Stimulated activated naive CD8-positive, alpha-beta T cell treated with anti-CD3 and anti-CD28 coated beads, Interleukin-15, Interleukin-2, amounts not matched to agents 100 U/mL and 50 U/mL, for 24 hours (primary cell): Measurements from ENCODE around the gene TRIM62.
A peak's percentile ranks its signal among the peaks of the same experiment; 100 is the strongest.
"Not testable (repeated sequence)": the region's sequence is repeated elsewhere in the genome, so short reads cannot be mapped to it uniquely, and the experiment has no call there.

ENCODE experiments used
- ATAC-seq: fragments of 150-1000 bp; cut with Tn5 transposase; one replicate; pipeline ENCODE4 v1.10.0; 2021
- DNase-seq: peaks from one replicate; pipeline ENCODE4 v3.0.0; 2021

The TRIM62 gene

DNA sequence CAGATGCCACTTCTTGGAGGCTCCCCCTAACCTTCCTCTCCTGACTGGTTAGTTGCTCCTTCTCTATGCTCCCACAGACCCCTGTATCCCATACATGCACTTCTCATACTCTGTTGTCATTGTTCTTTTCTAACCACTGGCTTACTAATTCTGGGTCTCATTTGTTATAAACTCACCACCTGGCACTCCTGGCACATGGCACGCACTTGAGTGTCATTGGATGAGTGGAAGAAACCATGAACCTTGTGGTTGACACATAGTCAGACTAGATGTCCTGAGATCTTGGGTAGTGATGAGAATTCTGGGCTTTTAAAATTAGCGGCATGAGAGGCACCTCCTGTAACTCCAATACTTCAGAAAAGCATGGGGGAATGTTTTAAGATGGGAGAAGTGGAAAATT is 49.3 kb downstream of the TRIM62 start:
- DNase-seq (no peak), ATAC-seq (peak; percentile 19)

DNA sequence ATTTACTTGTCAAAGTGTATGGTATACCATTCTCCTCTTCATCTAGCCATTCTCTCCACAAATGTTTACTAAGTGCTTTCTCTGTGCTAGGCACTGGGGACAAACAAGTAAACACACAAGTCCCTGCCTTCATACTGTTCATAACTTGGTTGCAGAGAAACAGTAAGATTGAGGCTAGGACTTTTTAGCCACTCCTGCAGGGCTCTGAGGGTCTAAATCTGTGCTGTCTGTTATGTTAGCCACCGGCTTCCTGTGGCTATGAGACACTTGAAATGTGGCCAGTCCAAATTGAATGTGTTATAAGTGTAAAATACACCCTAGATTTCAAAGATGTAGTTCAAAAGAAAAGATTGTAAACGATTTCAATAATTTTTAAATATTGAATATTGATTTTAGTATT is 50.7 kb downstream of the TRIM62 start:
- ATAC-seq: no peak
- DNase-seq: no peak

DNA sequence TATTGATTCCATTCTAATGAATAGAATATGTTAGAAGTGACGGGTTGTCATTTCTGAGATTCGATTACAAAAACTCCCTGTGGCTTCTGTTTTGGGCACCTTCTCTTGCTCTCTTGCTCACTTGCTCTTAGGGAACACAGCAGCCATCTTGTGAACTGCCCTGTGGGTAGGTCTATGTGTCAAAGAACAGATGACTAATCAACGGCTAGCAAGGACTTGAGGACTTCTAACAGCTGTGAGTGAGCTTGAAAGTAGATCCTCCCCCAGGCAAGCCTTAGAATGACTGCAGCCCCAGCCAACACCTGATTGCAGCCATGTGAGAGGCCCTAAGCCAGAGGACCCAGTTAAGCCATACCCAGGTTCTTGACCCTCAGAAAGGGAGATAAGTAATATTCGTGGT is 51.5 kb downstream of the TRIM62 start:
- ATAC-seq (peak; percentile 20), DNase-seq (peak; percentile 35)

DNA sequence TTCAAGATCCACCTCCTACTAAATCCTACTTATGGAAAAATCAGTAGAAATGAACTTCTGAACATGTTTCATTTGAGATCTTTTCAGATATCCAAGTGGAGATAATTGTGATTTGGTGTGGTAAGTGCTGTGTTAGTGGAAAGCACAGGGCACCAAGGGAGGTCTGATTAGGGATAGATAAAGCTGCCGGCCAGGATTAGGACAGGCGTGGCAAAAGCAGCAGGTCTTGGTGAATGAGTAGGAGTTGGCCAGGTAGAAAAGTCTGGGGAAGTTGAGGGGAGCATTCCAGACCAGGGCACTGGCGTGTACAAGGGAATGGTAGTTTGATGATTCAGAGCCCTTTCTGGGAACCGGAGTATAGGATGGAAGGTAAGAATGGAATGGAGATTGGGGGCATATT is 53.1 kb downstream of the TRIM62 start:
- ATAC-seq (no peak), DNase-seq (no peak)

DNA sequence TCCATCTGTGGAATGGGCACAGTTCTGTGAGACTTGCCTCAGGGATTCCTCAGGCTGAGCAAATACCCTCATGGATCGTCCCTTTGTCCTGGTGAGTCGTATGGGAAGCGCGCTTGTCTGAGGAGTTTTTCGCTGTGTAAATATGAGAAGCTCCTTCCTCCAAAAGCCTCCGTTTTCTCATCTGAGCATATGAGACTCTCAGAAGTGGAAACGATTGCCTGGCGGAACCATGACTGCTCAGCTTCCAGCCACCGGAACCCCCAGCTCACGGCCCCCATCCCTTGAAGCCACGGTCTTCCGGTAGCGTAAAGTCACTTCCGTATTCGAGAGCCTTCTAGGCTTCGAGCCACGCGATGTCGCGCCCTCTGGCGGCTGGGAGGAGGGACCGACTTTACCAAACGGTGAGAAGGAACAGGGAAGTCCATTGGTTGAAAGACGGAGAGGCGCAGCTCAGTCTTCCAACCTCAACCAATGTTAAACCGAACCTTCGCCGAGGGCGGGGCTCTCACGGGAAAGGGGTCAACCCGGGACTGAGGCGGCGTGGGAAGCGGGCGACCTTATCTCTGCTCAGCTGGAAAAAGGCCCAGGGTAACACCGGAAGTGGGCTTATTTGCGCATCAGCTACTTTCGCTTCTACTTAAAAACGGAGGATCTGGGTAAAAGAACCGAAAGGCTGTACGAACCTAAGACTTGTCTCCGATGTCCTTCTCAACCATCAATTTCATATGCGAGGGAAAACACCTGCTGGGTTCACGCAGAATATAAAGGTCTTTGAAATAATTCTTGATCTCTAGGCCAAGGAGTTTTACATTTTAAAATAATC is 54.6 kb downstream of the TRIM62 start:
- peak; percentile 98 for ATAC-seq
- peak; percentile 99 for DNase-seq

DNA sequence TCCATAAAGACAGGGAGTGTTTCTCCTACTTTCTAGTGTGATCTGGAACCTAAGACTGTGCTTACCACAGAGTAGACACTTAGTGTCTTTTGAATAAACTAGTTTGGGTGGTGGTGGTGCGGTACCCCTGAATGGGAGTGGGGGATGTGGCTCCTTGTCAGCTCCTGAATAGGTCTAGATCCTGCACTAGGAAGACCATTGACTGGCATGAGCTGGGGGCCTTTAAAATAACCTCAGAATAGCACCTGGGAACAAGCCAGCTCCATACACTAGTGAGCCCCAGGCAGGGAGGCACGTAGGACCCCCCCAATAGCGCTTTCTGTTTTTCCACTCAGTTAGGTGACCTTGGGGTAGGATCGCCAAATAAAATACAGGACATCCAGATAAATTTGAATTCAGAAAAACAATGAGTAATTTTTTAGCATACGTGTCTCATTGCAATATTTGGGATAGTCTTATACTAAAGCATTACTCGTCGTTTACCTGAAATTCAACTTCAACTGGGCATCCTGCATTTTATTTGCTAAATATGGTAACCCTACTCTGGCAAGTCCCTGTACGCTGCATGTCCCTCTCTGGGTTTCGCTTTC is 55.3 kb downstream of the TRIM62 start:
- DNase-seq (no peak), ATAC-seq (no peak)

DNA sequence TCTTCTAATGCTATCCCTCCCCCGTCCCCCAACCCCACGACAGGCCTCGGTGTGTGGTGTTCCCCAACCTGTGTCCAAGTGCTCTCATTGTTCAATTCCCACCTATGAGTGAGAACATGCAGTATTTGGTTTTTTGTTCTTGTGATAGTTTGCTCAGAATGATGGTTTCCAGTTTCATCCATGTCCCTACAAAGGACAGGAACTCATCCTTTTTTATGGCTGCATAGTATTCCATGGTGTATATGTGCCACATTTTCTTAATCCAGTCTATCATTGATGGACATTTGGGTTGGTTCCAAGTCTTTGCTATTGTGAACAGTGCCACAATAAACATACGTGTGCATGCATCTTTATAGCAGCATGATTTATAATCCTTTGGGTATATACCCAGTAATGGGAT is 57.2 kb downstream of the TRIM62 start:
- not testable (repeated sequence) for ATAC-seq, DNase-seq

DNA sequence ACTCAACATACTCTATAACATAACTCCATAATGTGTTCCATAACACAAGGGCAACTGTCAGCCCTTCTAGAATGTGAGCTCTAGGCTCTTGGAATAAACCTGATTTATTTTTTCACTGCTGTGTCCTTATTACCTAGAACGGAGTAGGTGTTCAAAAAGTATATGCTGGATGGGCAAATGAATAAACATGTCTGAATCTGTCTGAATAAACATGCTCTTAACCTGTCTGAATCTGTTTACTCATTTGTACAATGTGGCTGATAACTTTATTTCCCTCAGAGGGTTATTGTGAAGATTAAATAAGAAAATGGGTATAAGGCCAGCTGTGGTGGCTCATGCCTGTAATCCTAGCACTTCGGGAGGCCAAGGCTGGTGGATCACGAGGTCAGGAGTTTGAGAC is 58.6 kb downstream of the TRIM62 start:
- DNase-seq (no peak), ATAC-seq (no peak)

DNA sequence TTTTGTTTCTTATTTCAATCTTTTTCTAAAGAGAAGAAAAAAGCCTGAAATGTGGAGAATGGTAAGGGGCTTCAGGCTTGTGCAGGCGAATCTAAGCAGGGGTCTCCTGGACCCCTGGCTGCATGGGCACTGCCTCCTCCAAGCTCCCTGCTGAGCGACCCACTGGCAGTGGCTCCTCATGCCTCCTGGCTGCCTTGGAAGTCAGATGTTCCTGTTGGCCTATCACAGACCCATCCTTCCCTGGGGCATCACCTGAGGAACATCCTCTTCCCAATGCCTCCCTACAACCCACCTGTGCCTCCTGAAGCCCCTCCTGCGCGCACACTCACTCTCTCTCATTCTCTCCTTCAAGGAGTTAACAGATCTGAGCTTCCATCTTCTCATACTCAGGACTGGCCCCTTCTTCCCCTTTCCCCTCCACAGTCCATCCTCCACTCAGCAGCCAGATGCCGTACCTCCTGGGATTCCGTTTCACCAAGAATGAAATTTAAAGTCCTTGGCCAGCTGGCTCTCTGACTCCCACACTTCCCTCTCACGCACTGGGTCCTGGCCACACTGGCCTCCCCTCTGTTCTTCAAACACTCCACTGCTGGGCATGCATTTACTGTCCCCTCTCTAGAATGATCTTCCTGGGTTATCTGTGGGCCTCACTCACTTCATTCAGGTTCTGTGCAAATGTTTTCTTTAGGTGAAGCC is 59.2 kb downstream of the TRIM62 start:
- ATAC-seq (no peak), DNase-seq (no peak)

DNA sequence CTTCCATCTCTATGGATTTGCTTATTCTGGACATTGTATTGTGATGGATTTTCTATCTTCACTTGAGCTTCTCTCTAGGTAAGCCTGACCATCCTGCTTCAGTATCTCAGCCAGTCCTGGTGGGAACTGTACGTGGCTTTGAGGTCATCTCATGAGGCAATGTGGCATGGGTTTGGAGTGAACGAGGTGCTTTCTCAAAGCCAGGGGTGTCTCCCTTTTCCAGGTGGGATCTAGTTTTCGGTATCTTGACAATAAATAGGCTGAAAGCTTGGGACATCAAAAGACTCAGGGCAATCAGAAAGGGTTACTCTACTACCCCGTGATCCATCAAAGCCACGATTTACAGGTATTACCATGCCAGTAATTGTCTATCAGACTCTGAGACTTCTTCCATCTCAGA is 60.1 kb downstream of the TRIM62 start:
- DNase-seq (no peak), ATAC-seq (no peak)

DNA sequence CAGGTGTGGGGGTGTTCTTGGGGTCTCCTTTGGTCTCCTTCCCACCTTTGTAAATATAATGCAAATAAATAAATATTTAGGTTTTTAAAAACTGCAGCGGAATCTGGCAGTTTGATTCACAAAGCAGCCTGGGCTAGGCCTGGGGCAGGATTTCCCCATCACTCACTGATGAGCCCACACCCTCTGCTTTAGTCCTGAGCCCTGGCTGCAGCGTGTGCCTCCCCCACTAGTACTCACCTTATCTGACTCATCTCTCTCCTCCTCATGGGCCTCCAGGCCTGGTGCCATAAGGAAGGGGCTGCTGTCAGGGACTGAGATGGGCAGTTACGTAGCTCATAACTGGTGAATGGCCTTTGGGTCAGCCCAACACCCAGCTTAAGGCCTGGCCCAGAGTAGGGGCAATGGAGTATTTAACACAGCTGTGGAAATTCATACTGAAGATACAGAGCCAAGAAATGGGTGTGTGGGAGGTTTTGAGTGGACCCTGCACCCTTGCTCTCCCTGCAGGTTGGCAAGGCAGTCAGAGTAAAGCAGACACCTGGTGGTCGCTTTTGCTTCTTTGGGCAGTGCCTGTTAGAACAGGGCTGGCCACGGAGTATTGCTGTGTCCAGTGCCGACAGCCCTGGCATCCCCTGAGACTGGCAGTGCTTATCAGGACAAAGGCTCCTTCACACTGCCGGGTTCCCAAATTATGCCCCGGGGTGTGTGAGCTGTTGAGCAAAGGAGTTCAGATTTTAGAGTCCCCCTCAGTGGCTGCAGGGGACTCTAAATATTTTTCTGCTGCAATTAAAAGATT is 61.2 kb downstream of the TRIM62 start:
- ATAC-seq: no peak

DNA sequence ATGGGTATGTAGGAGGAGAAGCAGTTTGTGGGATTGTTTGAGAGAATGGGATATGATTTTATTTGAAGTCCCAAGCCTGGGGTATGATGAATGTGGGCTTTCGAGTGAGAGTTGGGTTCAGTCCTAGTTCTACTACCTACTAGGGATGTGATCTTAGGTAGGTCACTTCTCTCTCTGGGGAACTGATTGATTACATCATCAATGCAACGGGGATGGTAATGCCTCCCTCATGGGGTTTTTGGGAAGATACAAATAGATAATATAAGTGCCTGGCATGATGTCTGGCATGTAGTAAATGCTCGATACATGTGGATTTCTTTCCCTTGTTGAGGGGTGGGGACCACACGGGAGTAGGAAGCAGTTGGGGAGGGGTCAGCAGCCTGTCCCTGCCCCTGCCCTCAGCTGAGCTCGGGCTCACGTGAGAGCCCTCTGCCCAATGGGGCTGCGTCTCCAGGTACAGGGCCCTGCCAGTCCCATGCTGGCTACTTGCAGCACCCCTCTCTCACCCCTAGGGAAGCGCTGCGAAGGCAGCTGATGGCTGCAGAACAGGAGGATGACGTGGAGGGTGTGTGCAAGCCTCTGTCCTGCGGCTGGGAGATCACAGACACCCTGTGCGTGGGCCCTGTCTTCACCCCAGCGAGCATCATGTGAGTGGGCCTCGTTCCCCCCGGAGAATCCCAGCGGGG is 62.2 kb downstream of the TRIM62 start:
- DNase-seq: no peak
- ATAC-seq: no peak

More for the DNA sequence above, 61.2 kb downstream of the TRIM62 start:
- DNase-seq: no peak

DNA sequence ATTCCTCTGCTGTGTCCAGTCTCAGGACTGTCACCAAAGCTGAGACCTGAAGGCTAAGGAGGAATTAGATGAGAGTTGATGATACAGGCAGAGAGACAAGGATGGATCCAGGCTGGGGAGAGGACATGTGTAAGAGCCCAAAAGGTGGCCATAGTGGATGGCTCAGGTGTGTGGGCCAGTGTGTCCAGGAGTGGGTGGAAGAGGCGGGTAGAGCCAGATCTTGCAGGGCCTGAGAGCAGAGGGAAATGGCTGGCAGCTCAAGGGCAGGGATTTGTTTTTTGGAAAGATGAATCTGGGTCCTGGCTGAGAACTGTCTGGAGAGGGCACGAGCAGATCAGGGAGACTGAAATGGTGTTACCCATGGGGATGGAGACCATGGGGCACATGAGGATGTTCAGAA is 62.8 kb downstream of the TRIM62 start:
- ATAC-seq (no peak), DNase-seq (no peak)

DNA sequence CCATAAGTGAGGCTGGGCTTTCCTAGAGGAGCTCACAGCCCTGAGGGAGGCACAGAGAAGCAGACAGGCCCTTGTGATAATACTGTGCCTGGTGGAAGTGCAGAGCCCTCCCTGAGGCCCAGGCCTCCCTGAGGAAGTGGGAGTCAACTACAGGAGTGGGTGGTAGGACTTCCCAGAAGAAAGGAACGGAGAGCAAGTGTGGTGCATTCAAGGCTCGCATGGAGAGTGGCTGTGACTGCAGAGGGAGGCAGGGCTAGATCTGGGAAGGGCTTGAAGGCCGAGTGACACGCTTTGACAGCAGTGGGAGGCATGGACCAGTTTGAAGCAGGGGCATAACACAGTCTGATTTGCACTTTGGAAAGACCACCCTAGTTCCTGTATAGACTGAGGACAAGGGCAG is 63.6 kb downstream of the TRIM62 start:
- ATAC-seq: no peak
- DNase-seq: no peak

DNA sequence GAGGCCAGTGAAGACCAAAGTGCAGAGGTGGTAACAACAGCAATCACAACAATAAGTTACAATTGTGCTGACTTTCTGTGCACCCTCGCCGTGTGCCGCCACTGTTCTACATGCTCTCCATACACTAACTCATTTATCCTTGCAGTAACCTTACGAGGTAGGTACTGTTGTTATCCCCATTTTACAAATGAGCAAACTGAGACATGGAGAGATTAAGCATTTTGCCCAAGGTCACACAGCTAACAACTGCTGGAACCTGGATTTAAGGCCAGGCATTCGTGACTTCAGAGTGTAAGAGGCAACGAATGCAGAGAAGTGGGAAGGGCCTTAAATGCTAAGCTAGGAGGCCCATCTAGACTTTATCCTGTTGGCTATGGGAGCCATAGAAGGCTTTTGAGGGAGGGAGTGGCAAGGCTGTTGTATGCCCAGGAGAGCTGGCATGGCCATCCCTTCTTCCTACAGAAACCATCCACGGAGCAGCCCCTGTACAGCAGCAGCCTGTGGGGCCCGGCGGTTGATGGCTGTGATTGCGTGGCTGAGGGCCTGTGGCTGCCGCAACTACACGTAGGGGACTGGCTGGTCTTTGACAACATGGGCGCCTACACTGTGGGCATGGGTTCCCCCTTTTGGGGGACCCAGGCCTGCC is 64.3 kb downstream of the TRIM62 start:
- DNase-seq (no peak), ATAC-seq (no peak)

DNA sequence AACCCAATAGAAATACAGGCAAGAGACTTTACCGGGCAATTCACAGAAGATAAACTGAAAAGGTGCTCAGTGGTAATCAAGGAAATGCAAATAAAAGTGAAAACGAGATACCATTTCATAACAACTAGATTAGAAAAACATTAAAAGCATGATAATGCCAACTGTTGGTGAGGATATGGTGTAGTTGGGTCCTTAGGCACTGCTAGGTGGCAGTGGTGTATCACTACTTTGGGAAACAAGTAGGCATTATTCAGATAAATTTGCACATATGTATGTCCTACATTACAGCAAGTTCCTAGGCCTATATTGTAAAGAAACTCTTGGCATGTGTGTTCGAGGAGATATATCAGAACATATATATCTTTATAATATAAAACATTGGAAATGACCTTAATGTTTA is 69.9 kb downstream of the TRIM62 start:
- ATAC-seq: no peak
- no peak for DNase-seq

DNA sequence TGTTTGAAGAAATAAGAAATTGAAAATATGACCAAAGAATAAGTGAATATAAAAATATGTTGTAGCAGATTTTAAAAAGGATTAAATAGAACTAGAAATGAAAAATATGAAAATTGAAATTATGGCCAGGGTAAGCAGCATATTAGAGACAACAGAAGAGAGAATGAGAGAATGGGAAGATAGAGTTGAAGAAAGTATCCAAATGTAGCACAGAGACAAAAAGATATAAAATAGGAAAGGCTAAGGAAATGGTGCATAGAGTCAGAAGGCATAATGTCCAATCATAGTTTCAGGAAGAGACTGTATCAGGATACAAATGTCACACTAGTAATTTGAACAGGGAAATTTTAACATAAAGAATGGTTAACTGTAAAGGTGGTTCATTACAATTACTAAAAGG is 71.4 kb downstream of the TRIM62 start:
- DNase-seq (no peak), ATAC-seq (no peak)

DNA sequence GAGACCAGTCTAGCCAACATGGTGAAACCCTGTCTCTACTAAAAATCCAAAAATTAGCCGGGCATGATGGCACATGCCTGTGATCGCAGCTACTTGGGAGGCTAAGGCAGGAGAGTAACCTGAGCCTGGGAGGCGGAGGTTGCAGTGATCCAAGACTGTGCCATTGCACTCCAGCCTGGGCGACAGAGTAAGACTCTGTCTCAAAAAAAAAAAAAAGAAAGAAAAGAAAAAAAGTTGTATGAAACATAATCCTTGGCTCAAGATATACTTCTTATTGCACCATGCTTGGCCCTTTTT is 81.8 kb downstream of the TRIM62 start:
- ATAC-seq, DNase-seq: not testable (repeated sequence)

DNA sequence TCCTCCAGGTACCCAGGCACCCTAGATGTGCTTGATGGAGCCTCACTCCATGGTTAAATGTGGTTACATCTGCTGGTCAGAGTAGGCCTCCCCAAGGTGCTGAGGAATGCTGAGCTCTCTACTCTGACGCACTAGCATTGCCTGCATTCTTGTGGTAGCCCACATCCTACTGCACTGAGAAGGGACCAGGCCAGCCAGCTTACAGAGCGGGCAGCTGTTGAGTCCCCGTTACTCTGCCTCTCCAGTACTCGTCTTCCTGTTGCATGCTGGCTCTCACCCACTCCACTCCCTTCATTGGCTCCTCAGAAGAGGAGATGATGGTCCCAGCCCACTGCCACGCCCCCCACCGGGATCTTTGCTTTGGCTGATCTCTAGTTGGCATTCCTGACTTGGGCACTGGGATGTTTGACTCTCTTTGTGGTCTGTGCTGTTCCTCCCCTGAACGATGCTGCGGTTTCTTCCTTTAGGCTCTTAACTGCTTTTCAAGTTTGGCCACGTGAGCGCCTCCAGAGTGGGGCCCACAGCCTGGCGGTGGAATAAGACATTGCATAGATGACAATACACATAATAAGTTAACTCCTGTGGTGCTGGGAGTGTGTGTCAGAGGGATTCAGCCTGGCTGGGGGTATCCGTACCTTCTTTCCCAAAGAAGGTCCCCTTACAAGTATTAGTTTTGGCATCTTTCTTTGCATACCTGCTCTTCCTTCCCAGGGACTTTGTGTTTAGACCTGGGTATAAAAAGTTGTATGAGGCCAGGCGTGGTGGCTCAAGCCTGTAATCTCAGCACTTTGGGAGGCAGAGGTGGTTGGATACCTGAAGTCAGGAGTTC is 82.3 kb downstream of the TRIM62 start:
- ATAC-seq (peak; percentile 98), DNase-seq (peak; percentile 73)

DNA sequence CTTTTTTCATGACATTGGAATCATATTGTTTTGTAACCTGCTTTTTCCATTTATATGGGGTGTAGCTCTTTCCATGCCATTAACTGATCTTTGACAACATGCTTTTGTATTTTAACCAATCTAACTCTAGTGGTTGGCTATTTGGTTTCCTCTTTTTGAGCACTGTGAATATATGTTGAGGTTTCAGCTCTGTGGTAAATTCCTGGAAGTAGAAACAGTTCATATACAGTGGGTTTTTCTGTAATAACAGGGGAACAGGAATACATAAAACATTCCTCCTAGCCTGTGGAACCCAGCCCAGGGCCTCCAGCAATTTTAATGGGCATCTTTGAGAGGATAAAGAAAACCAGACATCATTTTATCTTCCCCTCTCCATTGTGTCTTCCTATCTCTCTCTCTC is 83.5 kb downstream of the TRIM62 start:
- ATAC-seq (no peak), DNase-seq (no peak)

DNA sequence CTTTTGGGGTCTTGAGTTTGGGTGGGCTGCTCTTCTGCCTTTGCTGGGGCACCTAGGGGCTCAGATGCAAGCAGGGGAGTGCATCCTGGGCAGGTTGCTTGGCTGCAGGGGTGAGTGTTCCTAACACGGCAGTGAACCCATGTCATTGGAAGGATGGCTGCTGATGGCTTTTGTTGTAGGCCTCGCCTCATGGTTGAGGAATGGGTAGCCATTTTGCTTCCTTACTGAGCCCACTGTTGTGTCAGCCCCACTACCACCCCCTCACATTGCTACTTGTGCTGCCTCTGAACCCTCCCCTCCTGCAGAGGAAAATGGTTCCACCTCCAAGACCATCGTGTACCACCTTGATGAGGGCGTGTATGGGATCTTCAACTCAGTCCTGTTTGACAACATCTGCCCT is 84.1 kb downstream of the TRIM62 start:
- ATAC-seq: no peak
- no peak for DNase-seq
